OCI-LY7 (cell line): ENCODE measurements around the gene ANKRD52. TPM values are rescaled to one million over a fixed set of nuclear protein-coding genes. Genes with fewer than 3 reads are reported as not detected.

Experiments used
- BruUV-seq: library from RNA; stranded (reverse); fragments of 400-500 nt; replicated peaks from 2 replicates; lab custom pipeline; 2021; lab: Mats Ljungman, UMichigan
- CTCF ChIA-PET: fragments of 300-600 bp; sonication (Branson Sonifier 250); formaldehyde crosslinking; loops from one replicate; lab custom pipeline; 2022; ENCODE audit warnings: antibody characterized with exemption; ENCODE audit not compliant: unreplicated experiment; lab: Charles Lee
- POLR2A ChIA-PET: fragments of 300-600 bp; sonication (Branson Sonifier 250); formaldehyde crosslinking; loops from one replicate; lab custom pipeline; 2022; ENCODE audit warnings: antibody characterized with exemption; lab: Charles Lee
- DNase-seq: peaks from one replicate; pipeline ENCODE4 v3.0.0-alpha.2; 2015; ENCODE audit warnings: low spot score
- H2AFZ ChIP-seq: fragments of 200-600 bp; sonication (generic), shearing (Covaris generic); 2 replicates; pipeline ENCODE4 v1.6.1; 2014; ENCODE audit warnings: mild to moderate bottlenecking, antibody characterized with exemption, low read length, moderate library complexity
- H3K27ac ChIP-seq: fragments of 200-600 bp; sonication (generic); 2 replicates; pipeline ENCODE4 v1.5.1; 2014; ENCODE audit warnings: mixed run types, low read depth, mild to moderate bottlenecking, moderate library complexity, low read length, inconsistent platforms; ENCODE audit not compliant: poor library complexity, severe bottlenecking
- H3K36me3 ChIP-seq: fragments of 200-600 bp; sonication (generic); 2 replicates; pipeline ENCODE4 v1.6.1; 2014; ENCODE audit warnings: mild to moderate bottlenecking, antibody characterized with exemption, low read length, moderate library complexity, mixed read lengths; ENCODE audit not compliant: insufficient read depth
- H3K4me1 ChIP-seq: fragments of 200-600 bp; sonication (generic); 2 replicates; pipeline ENCODE4 v1.5.1; 2014; ENCODE audit warnings: mild to moderate bottlenecking, low read length; ENCODE audit not compliant: insufficient read depth, poor library complexity, severe bottlenecking
- H3K4me2 ChIP-seq: fragments of 200-600 bp; sonication (generic); 2 replicates; pipeline ENCODE4 v1.6.1; 2014; ENCODE audit warnings: mild to moderate bottlenecking, low read length
- H3K4me3 ChIP-seq: fragments of 200-600 bp; sonication (generic); 2 replicates; pipeline ENCODE4 v1.5.1; 2014; ENCODE audit warnings: mild to moderate bottlenecking, low read depth, low read length; ENCODE audit not compliant: poor library complexity, severe bottlenecking
- H3K79me2 ChIP-seq: fragments of 200-600 bp; sonication (generic); 2 replicates; pipeline ENCODE4 v1.6.1; 2016; ENCODE audit warnings: low read depth, mild to moderate bottlenecking, low read length, moderate library complexity, mixed read lengths; ENCODE audit not compliant: insufficient read depth
- H3K9me2 ChIP-seq: fragments of 200-600 bp; sonication (generic); 2 replicates; pipeline ENCODE4 v1.6.1; 2016; ENCODE audit warnings: mild to moderate bottlenecking, low read length, mixed read lengths; ENCODE audit not compliant: insufficient read depth
- H3K9me3 ChIP-seq: fragments of 200-600 bp; sonication (generic); 2 replicates; pipeline ENCODE4 v1.6.1; 2014; ENCODE audit warnings: mild to moderate bottlenecking, mixed run types, low read length, mixed read lengths
- H4K20me1 ChIP-seq: fragments of 200-600 bp; sonication (generic); 2 replicates; pipeline ENCODE4 v1.6.1; 2014; ENCODE audit warnings: mild to moderate bottlenecking, antibody characterized with exemption, low read length, moderate library complexity, mixed read lengths; ENCODE audit not compliant: insufficient read depth
- CTCF ChIP-seq: fragments of 200-600 bp; sonication (generic); conservative IDR thresholded peaks from 2 replicates; pipeline ENCODE4 v1.5.1; 2014; ENCODE audit warnings: mild to moderate bottlenecking, antibody characterized with exemption, low read length, moderate library complexity, mixed read lengths
- EZH2phosphoT487 ChIP-seq: fragments of 200-600 bp; sonication (generic); IDR thresholded peaks from 2 replicates; pipeline ENCODE4 v1.6.1; 2018; ENCODE audit warnings: low read depth, borderline replicate concordance, mild to moderate bottlenecking, mixed run types, antibody characterized with exemption, low read length, moderate library complexity, mixed read lengths
- intact Hi-C: fragments of 100-400 bp; cut with micrococcal nuclease; formaldehyde crosslinking; loops from one replicate; pipeline ENCODE4 v1.10.0; 2022; ENCODE audit not compliant: unreplicated experiment
- total RNA-seq, 2 experiments: library from RNA; depleted of rRNA in 1 of 2; stranded (reverse); fragments of >200 nt in 1 of 2; shearing (Covaris generic) in 1 of 2; gene quantifications; 2 replicates each; pipeline ENCODE4 v1.2.3, GENCODE V29; 2014 to 2022

ANKRD52 gene
- total RNA-seq, 2 experiments from 2014 or later, result 11.7 to 35.0 TPM

- Histone ChIP-seq H3K9me2 (no peaks in the 10 kb centered on the region), H2AFZ (no peak overlapping the region), H3K27ac (no peak overlapping the region), H3K4me2 (no peak overlapping the region), H3K4me1 (no peaks in the 10 kb centered on the region), H3K4me3 (no peak overlapping the region), H4K20me1 (no peaks in the 10 kb centered on the region), H3K9me3 (no peaks in the 10 kb centered on the region), H3K36me3 (peaks cover 96% of the 10 kb centered on the region), H3K79me2 (peaks cover 12% of the 10 kb centered on the region; the same call in 1 of the 2 replicates)
- ChIA-PET CTCF (no interaction called here), POLR2A (no interaction called here)
- intact Hi-C loops, result no loop called here
- BruUV-seq, result no TSS peak
- TF ChIP-seq EZH2phosphoT487 (no peak), CTCF (no peak)
- DNase-seq, result no peak
Measured at GRCh38 chr12:56282030-56282429, 23.8 kb upstream of the ANKRD52 start.

DNA sequence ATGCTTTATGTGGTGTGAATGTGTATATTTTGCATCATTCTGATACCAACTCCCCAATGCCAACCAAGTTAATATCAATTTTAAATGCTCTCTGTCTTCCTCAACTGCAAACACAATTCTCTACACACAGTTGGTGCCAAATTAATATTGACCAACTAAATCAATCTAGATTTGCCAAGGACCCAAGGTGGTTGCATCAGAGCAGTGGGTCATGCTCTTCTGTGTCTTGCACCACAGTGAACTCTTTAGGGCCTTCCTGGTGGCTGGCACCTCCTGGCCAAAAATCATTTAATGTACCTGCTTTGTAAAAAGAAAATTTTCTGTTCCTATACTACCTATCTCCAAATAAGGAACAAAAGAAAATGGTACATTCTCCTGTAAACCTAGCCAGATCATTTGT lies 22.7 kb upstream of the ANKRD52 start:
- Histone ChIP-seq H3K27ac (no peak overlapping the region), H3K79me2 (peaks cover 2% of the 10 kb centered on the region; the same call in 1 of the 2 replicates), H3K9me3 (no peaks in the 10 kb centered on the region), H3K9me2 (no peaks in the 10 kb centered on the region), H3K4me3 (no peak overlapping the region), H3K36me3 (peaks cover 95% of the 10 kb centered on the region), H2AFZ (no peak overlapping the region), H3K4me1 (no peaks in the 10 kb centered on the region), H3K4me2 (no peak overlapping the region), H4K20me1 (no peaks in the 10 kb centered on the region)
- TF ChIP-seq EZH2phosphoT487, result no peak
- no peak for TF ChIP-seq CTCF
- ChIA-PET CTCF (interaction anchor here (0.6 kb wide), 1 partner anchor 180 kb away, joined by 3 read pairs; no protein-coding TSS in a partner anchor), POLR2A (interaction anchor here (0.7 kb wide), 1 partner anchor 57 kb away, joined by 3 read pairs; no protein-coding TSS in a partner anchor)
- intact Hi-C loops, result no loop called here
- no peak for DNase-seq
- no TSS peak for BruUV-seq

GRCh38 chr12:56278905-56279304 lies 20.7 kb upstream of the ANKRD52 start:
- CTCF ChIA-PET, result no interaction called here
- H3K27ac ChIP-seq, result no peak overlapping the region
- no peak overlapping the region for H3K4me3 ChIP-seq
- no peaks in the 10 kb centered on the region for H3K9me2 ChIP-seq
- no peak for DNase-seq
- no TSS peak for BruUV-seq
- H3K79me2 ChIP-seq, result no peaks in the 10 kb centered on the region
- H3K4me2 ChIP-seq, result no peak overlapping the region
- H3K4me1 ChIP-seq, result no peaks in the 10 kb centered on the region
- H4K20me1 ChIP-seq, result no peaks in the 10 kb centered on the region
- H3K9me3 ChIP-seq, result no peaks in the 10 kb centered on the region
- POLR2A ChIA-PET, result interaction anchor here (0.5 to 0.6 kb wide), 2 partner anchors 53 to 172 kb away, joined by 3 to 5 read pairs; no protein-coding TSS in a partner anchor
- H3K36me3 ChIP-seq, result peaks cover 97% of the 10 kb centered on the region
- intact Hi-C loops, result no loop called here
- no peak overlapping the region for H2AFZ ChIP-seq
- TF ChIP-seq CTCF, result no peak
- no peak for TF ChIP-seq EZH2phosphoT487
